Adrenal gland (tissue), 5 donors: ENCODE data around the gene HOXC9.

Experiments used
- CTCF ChIP-seq, 6 experiments: fragments of 450-650 bp in 4 of 6; fragments of 200-600 bp in 2 of 6; sonication (generic) in 1 of 6; IDR thresholded peaks; 1 replicate in 5 of 6; 2 replicates in 1 of 6; pipeline versions ENCODE4 v1.5.1 to v1.8.0; 2016 to 2021; ENCODE audit warnings: antibody characterized with exemption in 6 of 6, mild to moderate bottlenecking in 2 of 6, moderate library complexity in 1 of 6
- POLR2A ChIP-seq, 2 donors: fragments of 450-650 bp; IDR thresholded peaks; one replicate each; pipeline ENCODE4 v1.6.1; 2017; ENCODE audit warnings: antibody characterized with exemption in 2 of 2, mild to moderate bottlenecking in 2 of 2, moderate library complexity in 1 of 2
- donor health status: DM: no; HTN: no; CAD: no.

DNA sequence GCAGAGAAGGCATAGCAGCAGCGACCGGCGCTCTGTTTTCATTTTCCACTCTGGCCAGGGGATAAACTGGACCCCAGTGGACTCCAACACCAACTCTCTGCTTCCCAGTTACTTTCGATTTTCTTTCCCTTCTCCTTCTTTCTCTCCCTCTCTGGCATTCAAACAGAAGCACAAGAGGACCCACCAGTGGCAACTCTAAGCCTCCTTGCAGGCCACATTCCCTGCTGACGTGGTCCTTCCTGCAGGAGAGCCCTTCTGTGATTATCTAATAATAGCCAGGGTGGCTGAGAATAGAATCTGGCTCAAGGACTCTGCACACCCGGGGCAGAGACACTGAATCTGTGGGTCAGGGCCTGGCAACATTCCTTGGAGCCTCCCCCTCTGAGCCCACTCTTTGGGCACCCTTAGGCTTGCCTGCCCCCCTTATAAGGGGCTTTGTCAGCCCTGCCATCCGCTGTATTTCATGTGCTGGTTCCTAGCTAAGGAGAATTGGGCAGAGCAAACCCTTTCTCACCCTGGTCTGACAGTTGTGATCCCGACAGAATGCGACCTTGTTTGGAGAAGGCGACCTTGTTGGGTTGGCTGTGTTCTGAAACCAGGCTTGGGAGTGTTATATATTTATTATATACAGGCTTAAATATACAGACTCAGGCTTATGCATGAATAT lies 20.1 kb downstream of the HOXC9 start:
- peak in 1 of 2 donors; percentile 9 for TF ChIP-seq POLR2A (IDR thresholded peaks at IDR 0.05)
- no peak for TF ChIP-seq CTCF (IDR thresholded peaks at IDR 0.05)
